GM12873 (cell line): ENCODE data around the gene ABHD17A.

ENCODE experiments used
- TF ChIP-seq, protein P1 (sequence below): IDR thresholded peaks from 2 replicates; pipeline ENCODE4 v1.5.1; 2012; ENCODE audit warnings: low read depth, mild to moderate bottlenecking, moderate library complexity, low read length, control low read depth; ENCODE audit not compliant: insufficient read depth; ENCODE audit errors: missing control alignments

ABHD17A gene

GRCh38 chr19:1904860-1905109 is 19.5 kb upstream of the ABHD17A start:
- TF ChIP-seq, protein P1, sequence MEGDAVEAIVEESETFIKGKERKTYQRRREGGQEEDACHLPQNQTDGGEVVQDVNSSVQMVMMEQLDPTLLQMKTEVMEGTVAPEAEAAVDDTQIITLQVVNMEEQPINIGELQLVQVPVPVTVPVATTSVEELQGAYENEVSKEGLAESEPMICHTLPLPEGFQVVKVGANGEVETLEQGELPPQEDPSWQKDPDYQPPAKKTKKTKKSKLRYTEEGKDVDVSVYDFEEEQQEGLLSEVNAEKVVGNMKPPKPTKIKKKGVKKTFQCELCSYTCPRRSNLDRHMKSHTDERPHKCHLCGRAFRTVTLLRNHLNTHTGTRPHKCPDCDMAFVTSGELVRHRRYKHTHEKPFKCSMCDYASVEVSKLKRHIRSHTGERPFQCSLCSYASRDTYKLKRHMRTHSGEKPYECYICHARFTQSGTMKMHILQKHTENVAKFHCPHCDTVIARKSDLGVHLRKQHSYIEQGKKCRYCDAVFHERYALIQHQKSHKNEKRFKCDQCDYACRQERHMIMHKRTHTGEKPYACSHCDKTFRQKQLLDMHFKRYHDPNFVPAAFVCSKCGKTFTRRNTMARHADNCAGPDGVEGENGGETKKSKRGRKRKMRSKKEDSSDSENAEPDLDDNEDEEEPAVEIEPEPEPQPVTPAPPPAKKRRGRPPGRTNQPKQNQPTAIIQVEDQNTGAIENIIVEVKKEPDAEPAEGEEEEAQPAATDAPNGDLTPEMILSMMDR = no peak

DNA sequence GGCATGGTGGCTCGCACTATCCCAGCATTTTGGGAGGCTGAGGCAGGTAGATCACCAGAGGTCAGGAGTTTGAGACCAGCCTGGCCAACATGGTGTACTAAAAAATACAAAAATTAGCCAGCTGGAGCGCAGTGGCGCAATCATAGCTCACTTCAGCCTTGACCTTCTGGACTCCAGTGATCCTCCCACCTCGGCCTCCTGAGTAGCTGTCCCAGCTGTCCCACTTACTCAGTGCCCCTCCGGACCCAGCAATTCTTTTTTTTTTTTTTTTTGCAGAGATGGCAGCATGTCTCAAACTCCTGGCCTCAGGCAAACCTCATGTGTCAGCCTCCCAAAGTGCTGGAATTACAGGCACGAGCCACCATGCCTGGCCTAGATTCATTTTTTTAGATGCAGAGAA is 17.6 kb upstream of the ABHD17A start:
- TF ChIP-seq, protein P1 = no peak

DNA sequence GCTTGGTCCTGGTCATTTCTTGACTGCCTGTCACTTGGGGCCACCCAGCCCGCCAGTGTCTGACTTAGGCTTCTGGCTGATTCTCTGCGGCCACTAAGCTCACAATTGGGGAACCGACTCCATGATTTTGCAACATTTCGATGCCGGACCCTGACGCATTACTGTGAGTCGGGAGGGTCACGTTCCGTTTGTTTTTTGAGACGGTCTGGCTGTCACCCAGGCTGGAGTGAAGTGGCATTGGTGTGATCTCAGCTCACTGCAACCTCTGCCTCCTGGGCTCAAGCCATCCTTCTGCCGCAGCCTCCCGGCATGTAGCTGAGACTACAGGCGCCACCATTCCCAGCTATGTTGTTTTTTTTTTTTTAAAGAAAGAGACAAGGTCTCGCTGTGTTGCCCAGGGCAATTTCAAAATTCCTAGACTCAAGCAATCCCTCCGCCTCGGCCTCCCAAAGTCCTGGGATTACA is 16.7 kb upstream of the ABHD17A start:
- TF ChIP-seq, protein P1 = no peak

- TF ChIP-seq, protein P1 = no peak
These were observed 11.2 kb upstream of the ABHD17A start for GRCh38 chr19:1896508-1896907.

DNA sequence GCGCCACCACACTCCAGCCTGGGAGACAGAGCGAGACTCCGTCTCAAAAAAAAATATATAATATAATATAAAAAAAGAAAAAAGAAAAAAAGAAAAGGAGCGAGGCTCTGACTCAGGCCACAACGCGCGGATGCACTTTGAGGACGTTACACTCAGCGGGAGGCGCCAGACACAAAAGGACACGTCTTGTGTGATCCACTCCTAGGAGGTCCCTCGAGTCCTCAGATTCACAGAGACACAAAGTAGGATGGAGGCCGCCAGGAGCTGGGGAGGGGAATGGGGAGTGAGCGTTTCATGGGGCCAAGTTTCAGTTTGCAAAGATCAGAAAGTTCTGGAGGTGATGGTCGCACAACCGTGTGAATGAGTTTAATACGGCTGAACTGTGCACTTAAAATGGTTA is 8.5 kb upstream of the ABHD17A start:
- TF ChIP-seq, protein P1 = no peak

- TF ChIP-seq, protein P1 = no peak
These were observed 4.6 kb upstream of the ABHD17A start for GRCh38 chr19:1889907-1890306.

- TF ChIP-seq, protein P1 = no peak
These were observed 3.1 kb upstream of the ABHD17A start for GRCh38 chr19:1888385-1888784.
